Epithelial cell of proximal tubule (primary cell): ENCODE measurements around the gene LRRC18. TPM values are rescaled to one million over a fixed set of nuclear protein-coding genes. Genes with fewer than 3 reads are reported as not detected.

ENCODE experiments used
- DNase-seq: peaks from one replicate; pipeline ENCODE4 v3.0.0-alpha.2; 2011; ENCODE audit warnings: low read depth
- H3K4me3 ChIP-seq: 2 replicates; pipeline ENCODE4 v1.5.1; 2011; ENCODE audit warnings: low read depth, mild to moderate bottlenecking, low read length
- total RNA-seq: library from RNA; depleted of rRNA; stranded (reverse); fragments of >200 nt; gene quantifications from 2 replicates; pipeline ENCODE4 v1.2.3, GENCODE V29; 2015
- TF ChIP-seq, protein P1 (sequence below): conservative IDR thresholded peaks from 2 replicates; pipeline ENCODE4 v1.5.1; 2012; ENCODE audit warnings: low read depth, mild to moderate bottlenecking, low read length

LRRC18 gene
- total RNA-seq, 1 donor from 2014 or later: not detected

DNA sequence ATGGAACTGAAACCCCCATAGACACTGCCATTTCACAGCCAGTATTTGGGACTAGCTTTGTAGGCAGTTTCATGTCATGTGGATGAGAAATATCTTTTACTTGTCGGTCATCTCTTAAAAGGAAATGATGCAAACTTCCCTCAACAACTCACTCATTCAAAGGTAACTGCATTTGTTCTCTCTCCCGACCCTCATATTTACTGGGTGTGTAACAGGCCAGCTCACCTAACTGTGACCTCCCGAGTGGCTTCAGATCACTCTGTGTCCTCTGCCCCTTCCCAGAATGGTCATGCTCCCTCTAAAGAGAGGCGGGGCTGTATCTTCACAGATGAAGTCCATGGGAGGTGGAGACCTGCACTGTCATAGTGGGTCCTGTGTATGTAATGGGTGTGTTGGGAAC is 14.7 kb downstream of the LRRC18 start:
- DNase-seq: no peak
- TF ChIP-seq, protein P1, sequence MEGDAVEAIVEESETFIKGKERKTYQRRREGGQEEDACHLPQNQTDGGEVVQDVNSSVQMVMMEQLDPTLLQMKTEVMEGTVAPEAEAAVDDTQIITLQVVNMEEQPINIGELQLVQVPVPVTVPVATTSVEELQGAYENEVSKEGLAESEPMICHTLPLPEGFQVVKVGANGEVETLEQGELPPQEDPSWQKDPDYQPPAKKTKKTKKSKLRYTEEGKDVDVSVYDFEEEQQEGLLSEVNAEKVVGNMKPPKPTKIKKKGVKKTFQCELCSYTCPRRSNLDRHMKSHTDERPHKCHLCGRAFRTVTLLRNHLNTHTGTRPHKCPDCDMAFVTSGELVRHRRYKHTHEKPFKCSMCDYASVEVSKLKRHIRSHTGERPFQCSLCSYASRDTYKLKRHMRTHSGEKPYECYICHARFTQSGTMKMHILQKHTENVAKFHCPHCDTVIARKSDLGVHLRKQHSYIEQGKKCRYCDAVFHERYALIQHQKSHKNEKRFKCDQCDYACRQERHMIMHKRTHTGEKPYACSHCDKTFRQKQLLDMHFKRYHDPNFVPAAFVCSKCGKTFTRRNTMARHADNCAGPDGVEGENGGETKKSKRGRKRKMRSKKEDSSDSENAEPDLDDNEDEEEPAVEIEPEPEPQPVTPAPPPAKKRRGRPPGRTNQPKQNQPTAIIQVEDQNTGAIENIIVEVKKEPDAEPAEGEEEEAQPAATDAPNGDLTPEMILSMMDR: no peak
- no peak overlapping the region for H3K4me3 ChIP-seq

GRCh38 chr10:48923748-48924147 is 15.9 kb downstream of the LRRC18 start:
- no peak overlapping the region for H3K4me3 ChIP-seq
- TF ChIP-seq, protein P1: no peak
- no peak for DNase-seq

GRCh38 chr10:48913674-48914073 is 26.0 kb downstream of the LRRC18 start:
- DNase-seq: no peak
- no peak overlapping the region for H3K4me3 ChIP-seq
- TF ChIP-seq, protein P1: no peak

- TF ChIP-seq, protein P1: no peak
- H3K4me3 ChIP-seq: no peak overlapping the region
- DNase-seq: no peak
Measured at GRCh38 chr10:48910548-48910947, 29.1 kb downstream of the LRRC18 start.

DNA sequence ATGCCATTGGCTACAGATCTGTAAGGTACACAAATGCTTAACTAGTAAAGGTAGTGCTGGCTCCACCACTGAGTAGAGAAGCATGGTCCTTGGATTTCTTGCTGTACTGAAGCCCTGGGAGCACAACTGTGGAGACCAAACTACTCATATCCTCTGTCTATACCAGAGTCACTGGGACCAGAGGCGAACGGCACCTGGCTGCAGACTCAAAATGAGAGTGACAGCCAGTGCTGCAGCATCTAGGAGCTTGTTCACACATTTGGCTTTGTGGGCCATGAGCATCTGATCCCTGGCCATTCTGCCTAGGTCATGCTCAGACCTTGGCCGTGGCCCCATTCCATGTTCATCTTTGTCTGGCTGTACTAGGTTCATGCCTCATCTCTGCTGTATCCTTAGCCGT is 31.9 kb downstream of the LRRC18 start:
- no peak for DNase-seq
- TF ChIP-seq, protein P1: no peak
- no peak overlapping the region for H3K4me3 ChIP-seq

GRCh38 chr10:48906841-48907240 is 32.8 kb downstream of the LRRC18 start:
- DNase-seq: no peak
- H3K4me3 ChIP-seq: no peak overlapping the region
- TF ChIP-seq, protein P1: no peak

DNA sequence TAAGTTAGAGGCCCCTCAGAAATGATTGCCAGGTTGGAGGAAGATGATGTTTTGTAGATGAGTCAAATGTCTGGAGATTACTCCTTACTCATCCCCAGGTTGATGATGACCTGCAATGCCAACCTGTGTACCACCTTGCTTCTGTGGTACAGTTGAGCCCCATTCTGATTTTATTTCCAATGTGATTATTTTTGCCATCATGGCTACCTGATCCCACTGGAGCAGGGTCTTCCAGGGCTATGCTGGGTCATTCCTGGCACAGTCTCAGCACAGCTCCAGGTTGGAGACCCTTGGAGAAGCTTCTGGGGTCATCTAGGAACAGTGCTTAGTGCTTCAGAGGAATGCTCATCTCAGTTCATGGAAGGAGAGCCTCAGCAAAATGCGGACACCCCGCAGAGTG is 34.3 kb downstream of the LRRC18 start:
- no peak for DNase-seq
- TF ChIP-seq, protein P1: no peak
- no peak overlapping the region for H3K4me3 ChIP-seq
